ENCODE measurements around the gene LRTM2.
A peak's percentile ranks its signal among the peaks of the same experiment; 100 is the strongest.

The LRTM2 gene

DNA sequence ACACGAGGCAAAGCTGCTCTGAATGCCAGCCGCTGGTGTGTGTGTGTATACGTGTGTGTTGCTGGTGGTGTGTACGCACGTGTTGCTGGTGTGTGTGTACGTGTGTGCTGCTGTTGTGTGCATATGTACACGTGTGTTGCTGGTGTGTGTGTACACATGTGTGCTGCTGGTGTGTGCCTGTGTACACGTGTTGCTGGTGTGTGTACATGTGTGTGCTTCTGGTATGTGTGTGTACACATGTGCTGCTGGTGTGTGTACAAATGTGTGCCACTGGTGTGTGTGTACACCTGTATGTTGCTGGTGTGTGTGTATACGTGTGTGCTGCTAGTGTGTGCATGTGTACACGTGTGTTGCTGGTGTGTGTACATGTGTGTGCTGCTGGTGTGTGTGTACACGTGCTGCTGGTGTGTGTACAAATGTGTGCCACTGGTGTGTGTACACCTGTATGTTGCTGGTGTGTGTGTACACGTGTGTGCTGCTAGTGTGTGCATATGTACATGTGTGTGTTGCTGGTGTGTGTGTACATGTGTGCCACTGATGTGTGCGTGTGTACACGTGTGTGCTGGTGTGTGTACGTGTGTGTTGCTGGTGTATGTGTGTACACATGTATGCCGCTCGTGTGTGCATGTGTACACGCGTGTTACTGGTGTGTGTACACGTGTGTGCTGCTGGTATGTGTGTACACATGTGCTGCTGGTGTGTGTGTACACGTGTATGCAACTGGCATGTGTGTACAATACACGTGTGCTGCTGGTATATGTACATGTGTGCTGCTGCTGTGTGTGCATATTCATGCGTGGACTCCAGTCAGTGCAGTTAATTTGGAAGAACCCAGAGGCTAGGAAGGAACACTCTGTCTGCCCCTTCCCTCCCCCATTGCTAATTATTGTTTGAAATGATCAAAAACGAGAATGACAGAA, 50.9 kb downstream of the LRTM2 start:
- DNase-seq: peak in 1 of 2 experiments; percentile 3

DNA sequence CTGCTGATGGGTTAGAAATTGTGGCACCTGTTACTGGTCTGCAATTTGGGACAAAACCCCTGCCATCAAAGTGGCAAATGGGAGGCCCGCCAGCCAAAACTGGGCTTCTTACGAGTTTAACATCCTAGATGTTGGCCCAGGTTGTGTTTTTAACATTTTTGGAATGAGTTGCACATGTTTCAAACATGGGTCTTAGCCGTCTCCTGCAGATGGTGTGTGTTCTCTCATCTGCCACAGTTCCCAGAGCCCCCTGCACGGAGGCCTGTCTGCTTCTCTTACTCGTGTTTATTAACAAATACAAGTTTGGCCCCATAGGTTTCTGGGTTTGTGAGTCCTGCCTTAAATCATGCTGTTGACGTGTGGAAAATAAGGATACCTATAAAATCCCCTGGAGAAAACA, 51.6 kb downstream of the LRTM2 start:
- no peak for DNase-seq

GRCh38 chr12:1872448-1872847, 52.1 kb downstream of the LRTM2 start:
- no peak for DNase-seq

DNA sequence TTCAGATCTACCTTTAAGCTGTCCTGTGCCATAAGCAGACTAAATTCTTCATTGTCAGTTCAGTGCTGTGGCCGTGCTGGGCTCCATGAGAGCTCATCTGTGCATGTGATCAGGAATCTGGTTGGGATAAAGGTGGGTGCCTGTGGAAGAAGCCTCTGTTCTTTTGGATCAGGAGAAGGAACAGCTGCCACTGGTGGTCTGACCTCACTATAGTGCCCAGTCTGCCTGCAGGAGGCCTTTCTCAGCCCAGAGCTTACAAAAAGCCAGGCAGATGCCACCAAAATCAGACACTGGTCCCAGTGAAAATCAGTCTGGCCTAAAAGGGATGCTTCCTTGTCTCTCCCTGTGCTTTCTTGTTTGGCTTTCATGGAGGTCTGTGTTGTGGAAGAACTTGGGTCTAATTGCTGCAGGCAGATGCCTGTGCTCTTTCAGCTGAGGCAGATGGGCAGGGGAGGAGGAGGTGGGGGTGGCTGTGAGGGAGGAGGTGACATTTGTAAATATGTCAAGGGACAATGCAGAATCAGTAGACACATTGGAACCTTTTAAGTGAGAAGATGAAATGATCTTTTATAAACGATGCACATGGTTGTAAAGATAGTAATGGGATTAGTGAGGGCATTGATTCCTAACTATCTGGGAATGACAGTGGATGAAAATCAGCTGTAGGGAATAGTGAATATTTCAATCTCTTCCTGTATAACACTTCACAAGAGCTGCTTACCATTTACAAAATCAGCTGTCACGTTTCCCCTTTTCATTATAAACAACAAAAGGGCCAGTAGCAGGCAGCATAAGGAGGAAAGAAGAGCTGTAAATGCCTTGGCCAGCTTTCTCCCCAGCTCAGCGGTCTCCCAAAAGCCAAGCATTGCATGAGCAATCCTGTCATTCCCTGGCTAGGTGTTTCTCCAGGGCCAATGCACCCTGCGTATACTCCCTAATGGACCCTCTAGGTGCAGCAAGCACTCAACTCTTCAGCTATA, 53.5 kb downstream of the LRTM2 start:
- no peak for DNase-seq

GRCh38 chr12:1875608-1876007, 55.2 kb downstream of the LRTM2 start:
- DNase-seq: no peak

DNA sequence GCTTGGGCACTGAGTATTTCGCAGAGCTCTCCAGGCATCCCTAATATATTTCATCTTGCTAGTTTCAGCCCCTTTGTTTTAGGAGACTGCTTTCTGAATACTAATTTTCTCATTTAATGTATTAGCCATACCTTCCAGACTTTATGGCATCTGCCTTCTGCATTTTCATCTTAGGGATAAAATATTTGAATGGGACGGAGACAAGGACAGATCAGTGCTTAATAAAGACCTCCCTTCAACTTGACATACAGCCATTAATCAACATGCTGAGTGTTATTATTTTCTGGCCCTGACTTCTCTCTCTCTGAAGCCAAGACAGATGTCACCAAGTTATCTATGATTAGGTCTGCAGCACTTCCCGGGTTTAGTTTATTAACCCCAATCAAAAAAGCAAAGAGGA, 55.7 kb downstream of the LRTM2 start:
- DNase-seq: no peak

- DNase-seq: peak; percentile 3 to 5
Observed at GRCh38 chr12:1877169-1877878, 57.0 kb downstream of the LRTM2 start.

DNA sequence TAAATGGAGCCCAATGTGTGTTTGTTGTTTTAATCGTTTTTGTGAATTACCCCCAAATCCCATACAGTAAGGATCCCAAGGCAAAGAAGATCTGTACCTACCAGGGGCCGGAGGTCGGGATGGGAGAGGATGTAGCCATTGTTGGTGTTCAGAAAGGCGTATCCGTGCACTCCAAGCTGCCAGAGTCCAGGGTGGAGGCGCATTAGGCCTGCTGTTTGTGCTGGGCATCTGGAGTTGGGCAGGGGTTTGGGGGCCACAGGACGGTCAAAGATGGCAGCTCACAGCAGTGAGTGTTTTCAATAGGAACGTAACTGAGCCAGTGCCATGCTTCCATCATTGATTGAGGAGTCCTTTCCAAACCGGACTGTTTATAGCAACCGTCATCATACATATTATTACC, 57.8 kb downstream of the LRTM2 start:
- peak in 1 of 2 experiments; percentile 3 for DNase-seq

- peak in 1 of 2 experiments; percentile 5 for DNase-seq
Observed at GRCh38 chr12:1878695-1879094, 58.3 kb downstream of the LRTM2 start.

- no peak for DNase-seq
Observed at GRCh38 chr12:1879633-1880032, 59.3 kb downstream of the LRTM2 start.

GRCh38 chr12:1880153-1880845, 59.9 kb downstream of the LRTM2 start:
- DNase-seq: no peak

DNA sequence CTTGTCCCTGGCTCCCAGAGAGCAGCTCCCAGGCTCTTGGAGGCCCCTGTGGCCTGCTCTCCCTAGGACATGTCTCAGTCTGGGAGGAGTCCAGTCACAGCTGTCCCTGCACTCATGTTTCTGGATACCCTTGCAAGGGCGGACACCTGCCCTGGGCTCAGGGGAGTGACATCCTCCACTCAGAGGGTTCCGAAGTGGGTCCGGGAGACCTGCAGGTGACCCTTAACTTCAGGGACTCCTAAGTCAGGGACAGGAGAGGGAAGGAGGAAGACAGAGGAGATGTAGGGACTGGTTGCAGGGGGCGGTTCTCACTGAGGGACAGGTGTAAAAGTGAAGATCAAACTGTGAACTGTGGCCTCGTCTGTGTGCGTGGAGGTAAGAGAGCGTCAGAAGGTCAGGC, 60.5 kb downstream of the LRTM2 start:
- no peak for DNase-seq

GRCh38 chr12:1881301-1881700, 60.9 kb downstream of the LRTM2 start:
- no peak for DNase-seq

GRCh38 chr12:1881936-1882335, 61.6 kb downstream of the LRTM2 start:
- no peak for DNase-seq

DNA sequence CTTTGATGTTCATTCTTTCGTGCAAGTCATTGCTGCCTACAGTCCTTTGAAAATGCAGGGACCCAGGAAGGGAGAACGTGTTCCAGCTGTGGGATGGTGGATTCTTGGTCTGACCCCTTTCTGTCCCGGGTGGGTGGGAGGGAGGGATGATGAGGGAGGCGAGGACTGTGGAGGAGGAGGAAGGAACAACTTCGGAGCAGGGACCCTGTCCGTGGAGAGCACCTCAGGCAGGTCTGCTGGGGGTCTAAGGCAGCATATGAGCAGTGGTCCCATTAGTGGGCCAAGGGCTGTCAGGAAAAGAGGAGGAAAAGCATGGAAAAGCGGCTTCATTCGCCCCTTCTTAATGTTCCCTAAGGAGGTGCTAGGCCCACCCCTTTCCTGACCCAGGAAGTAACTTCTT, 62.0 kb downstream of the LRTM2 start:
- no peak for DNase-seq

GRCh38 chr12:1882850-1883470, 62.6 kb downstream of the LRTM2 start:
- no peak for DNase-seq

DNA sequence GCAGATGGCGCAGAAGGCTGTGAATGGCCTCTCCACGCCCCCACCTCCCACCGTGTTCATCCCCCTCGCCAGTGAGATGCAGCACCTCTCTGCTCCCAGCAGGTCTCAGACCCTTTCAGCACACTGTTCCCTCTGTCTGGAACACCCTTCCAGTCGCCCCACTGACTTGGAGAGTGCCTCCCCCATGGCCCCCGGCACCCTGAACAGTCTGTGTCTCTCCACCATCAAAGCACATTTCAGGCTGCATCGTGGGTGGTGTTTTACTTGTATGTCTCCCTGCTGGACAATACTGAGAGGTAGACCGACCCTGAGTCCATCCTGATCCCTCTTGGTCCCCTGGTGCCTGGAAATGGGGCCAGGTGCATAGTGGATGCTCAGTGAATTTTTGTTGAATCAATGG, 63.1 kb downstream of the LRTM2 start:
- no peak for DNase-seq

DNA sequence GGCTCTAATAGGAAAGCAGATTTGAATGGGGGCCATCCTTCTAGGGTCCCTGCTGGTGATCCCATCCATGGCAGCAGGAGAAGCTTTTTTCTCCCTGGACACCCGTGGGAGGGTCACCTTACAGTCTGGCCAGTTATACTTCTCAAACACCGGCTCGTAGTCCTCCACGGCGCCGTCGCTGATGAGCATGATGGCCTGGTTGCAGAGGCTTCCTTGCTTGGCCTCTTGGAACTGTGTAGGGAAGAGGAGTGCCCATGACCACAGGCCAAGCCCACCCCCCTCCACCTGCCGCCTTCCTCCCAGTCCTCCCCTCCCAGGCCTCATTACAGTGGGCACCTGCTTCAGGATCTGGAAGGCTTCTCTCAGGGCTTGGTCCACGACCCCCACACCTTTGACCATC, 64.3 kb downstream of the LRTM2 start:
- DNase-seq: no peak

DNA sequence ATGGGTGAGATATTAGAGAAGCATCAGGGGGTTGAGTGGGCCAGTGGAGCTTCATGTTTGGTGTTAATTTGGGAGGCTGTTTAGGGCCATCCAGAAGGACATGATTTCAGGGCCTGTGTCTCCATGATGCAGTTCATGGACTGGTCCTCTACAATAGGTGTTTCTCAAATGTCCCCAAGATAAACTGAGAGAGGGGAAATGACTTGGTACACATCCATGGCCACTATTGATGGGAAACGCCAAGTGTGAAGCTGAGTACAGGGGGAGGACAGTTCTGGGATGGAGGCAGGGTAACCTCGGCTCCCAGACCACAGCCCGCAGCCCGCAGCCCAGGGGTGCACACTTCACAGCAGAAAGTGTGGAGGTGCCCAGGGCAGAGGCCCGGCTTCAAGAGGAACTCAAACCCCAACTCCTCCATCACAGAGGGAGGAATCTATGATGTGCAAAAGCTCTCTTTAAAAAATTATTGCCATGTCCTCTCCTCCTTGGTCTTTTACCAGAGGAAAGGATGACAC, 64.8 kb downstream of the LRTM2 start:
- no peak for DNase-seq

GRCh38 chr12:1885599-1886245, 65.4 kb downstream of the LRTM2 start:
- no peak for DNase-seq

All from activated T-cell treated with anti-CD3 and anti-CD28 coated beads, Interleukin-2, amount 50 U/mL, for 48 hours (primary cell).